Upper lobe of left lung (tissue), 4 donors: ENCODE data around the gene RAB27B.

ENCODE experiments used
- EP300 ChIP-seq, 4 donors: sonication (generic); formaldehyde crosslinking; IDR thresholded peaks; one replicate each; pipeline ENCODE4 v1.5.1; 2017; ENCODE audit warnings: antibody characterized with exemption in 4 of 4, control low read depth in 2 of 4
- TF ChIP-seq, protein P1 (sequence below), 6 experiments: fragments of 450-650 bp in 4 of 6; fragments of 200-600 bp in 2 of 6; sonication (generic) in 2 of 6; IDR thresholded peaks; one replicate each; pipeline ENCODE4 v1.5.1; 2016 to 2019; ENCODE audit warnings: antibody characterized with exemption in 6 of 6

- TF ChIP-seq, protein P1, sequence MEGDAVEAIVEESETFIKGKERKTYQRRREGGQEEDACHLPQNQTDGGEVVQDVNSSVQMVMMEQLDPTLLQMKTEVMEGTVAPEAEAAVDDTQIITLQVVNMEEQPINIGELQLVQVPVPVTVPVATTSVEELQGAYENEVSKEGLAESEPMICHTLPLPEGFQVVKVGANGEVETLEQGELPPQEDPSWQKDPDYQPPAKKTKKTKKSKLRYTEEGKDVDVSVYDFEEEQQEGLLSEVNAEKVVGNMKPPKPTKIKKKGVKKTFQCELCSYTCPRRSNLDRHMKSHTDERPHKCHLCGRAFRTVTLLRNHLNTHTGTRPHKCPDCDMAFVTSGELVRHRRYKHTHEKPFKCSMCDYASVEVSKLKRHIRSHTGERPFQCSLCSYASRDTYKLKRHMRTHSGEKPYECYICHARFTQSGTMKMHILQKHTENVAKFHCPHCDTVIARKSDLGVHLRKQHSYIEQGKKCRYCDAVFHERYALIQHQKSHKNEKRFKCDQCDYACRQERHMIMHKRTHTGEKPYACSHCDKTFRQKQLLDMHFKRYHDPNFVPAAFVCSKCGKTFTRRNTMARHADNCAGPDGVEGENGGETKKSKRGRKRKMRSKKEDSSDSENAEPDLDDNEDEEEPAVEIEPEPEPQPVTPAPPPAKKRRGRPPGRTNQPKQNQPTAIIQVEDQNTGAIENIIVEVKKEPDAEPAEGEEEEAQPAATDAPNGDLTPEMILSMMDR (IDR thresholded peaks at IDR 0.05) = no peak
- no peak for TF ChIP-seq EP300 (IDR thresholded peaks at IDR 0.05)
These were observed 27.9 kb downstream of the RAB27B start for GRCh38 chr18:54856105-54856646.
